K562 (cell line): ENCODE results near the gene GGA3. TPM values are rescaled to one million over a fixed set of nuclear protein-coding genes. Genes with fewer than 3 reads are reported as not detected.

Source experiments
- CBFA2T2 ChIP-seq: fragments of 450-650 bp; conservative IDR thresholded peaks from 2 replicates; pipeline ENCODE4 v1.6.1; 2017; ENCODE audit warnings: mild to moderate bottlenecking
- ETV5 ChIP-seq: sonication (generic); formaldehyde crosslinking; IDR thresholded peaks from 2 replicates; pipeline ENCODE4 v1.4.0; 2020; ENCODE audit warnings: low read depth, mild to moderate bottlenecking, missing genetic modification reagents
- PCBP2 ChIP-seq: fragments of 200-400 bp; formaldehyde crosslinking; IDR thresholded peaks from 2 replicates; pipeline ENCODE4 v1.6.1; 2018; ENCODE audit warnings: low read length, low read depth, mild to moderate bottlenecking, moderate library complexity; ENCODE audit not compliant: poor library complexity, severe bottlenecking
- STAT5B ChIP-seq: fragments of 250-450 bp; sonication (Bioruptor Pico); IDR thresholded peaks from 2 replicates; pipeline ENCODE4 v1.8.0; 2021; ENCODE audit warnings: mild to moderate bottlenecking, inconsistent platforms
- ZNF12 ChIP-seq: sonication (generic); formaldehyde crosslinking; IDR thresholded peaks from 2 replicates; pipeline ENCODE4 v1.4.0; 2020; ENCODE audit warnings: mild to moderate bottlenecking, missing genetic modification reagents
- polyA plus RNA-seq, 8 experiments: library from polyadenylated mRNA; depleted of rRNA in 4 of 8; stranded (reverse) in 5 of 8; unstranded in 3 of 8; fragments of >200 nt; fragmentation: Nextera tagmentation in 2 of 8; fragmentation: Illumina TruSeq in 1 of 8; extraction: Ambion mirVana in 2 of 8; extraction: Trizol in 1 of 8; gene quantifications; 2 replicates each; pipeline versions ENCODE4 v1.2.1 to v1.2.3, GENCODE V29; 2011 to 2014; ENCODE audit warnings: inconsistent platforms in 1 of 8, missing spikeins in 1 of 8
- total RNA-seq, 7 experiments: library from RNA; depleted of rRNA in 6 of 7; stranded (reverse); fragments of >200 nt in 6 of 7; fragmentation: Illumina TruSeq in 2 of 7; extraction: Trizol in 2 of 7; gene quantifications; 2 replicates each; pipeline versions ENCODE4 v1.2.1 to v1.2.3, GENCODE V29; 2011 to 2021; ENCODE audit warnings: low replicate concordance in 1 of 7
- TF ChIP-seq, protein P1 (sequence below): sonication (generic); formaldehyde crosslinking; IDR thresholded peaks from 2 replicates; pipeline ENCODE4 v1.4.0; 2020; ENCODE audit warnings: mild to moderate bottlenecking, missing genetic modification reagents
- TF ChIP-seq, protein P2 (sequence below): IDR thresholded peaks from 2 replicates; pipeline ENCODE4 v1.6.1; 2011; ENCODE audit warnings: borderline replicate concordance, low read depth, mild to moderate bottlenecking, moderate library complexity, low read length; ENCODE audit not compliant: insufficient read depth, poor library complexity, severe bottlenecking

GGA3 gene
- total and polyA plus RNA-seq, 9 of the 15 experiments (the other 6 are each of a cell fraction or from before 2014, with no cell fraction given), result 5.7 to 64.9 (median 25.4) TPM

DNA sequence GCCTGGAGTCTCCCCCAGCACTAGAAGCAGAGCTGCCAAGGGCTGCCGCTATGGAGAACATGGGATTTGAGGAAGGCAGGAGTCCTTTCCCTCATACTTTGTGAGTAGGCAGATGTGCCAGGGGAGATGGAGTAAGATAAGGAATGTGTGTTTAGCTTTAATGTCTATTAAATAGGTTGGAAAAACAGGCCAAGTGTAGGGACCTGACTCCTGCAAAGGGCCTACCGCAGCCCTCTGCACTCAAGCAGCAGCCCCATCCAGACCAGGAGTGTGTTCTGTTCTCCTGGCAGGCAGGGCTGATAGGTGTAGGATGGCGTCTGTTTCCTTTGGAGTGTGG lies 11.4 kb upstream of the GGA3 start (continued):
- TF ChIP-seq, protein P1, sequence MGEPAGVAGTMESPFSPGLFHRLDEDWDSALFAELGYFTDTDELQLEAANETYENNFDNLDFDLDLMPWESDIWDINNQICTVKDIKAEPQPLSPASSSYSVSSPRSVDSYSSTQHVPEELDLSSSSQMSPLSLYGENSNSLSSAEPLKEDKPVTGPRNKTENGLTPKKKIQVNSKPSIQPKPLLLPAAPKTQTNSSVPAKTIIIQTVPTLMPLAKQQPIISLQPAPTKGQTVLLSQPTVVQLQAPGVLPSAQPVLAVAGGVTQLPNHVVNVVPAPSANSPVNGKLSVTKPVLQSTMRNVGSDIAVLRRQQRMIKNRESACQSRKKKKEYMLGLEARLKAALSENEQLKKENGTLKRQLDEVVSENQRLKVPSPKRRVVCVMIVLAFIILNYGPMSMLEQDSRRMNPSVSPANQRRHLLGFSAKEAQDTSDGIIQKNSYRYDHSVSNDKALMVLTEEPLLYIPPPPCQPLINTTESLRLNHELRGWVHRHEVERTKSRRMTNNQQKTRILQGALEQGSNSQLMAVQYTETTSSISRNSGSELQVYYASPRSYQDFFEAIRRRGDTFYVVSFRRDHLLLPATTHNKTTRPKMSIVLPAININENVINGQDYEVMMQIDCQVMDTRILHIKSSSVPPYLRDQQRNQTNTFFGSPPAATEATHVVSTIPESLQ (CRISPR knock-in tag), result no peak
- TF ChIP-seq, protein P2, sequence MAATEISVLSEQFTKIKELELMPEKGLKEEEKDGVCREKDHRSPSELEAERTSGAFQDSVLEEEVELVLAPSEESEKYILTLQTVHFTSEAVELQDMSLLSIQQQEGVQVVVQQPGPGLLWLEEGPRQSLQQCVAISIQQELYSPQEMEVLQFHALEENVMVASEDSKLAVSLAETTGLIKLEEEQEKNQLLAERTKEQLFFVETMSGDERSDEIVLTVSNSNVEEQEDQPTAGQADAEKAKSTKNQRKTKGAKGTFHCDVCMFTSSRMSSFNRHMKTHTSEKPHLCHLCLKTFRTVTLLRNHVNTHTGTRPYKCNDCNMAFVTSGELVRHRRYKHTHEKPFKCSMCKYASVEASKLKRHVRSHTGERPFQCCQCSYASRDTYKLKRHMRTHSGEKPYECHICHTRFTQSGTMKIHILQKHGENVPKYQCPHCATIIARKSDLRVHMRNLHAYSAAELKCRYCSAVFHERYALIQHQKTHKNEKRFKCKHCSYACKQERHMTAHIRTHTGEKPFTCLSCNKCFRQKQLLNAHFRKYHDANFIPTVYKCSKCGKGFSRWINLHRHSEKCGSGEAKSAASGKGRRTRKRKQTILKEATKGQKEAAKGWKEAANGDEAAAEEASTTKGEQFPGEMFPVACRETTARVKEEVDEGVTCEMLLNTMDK, result no peak
- TF ChIP-seq STAT5B (no peak), ZNF12 (CRISPR knock-in tag) (no peak), ETV5 (CRISPR knock-in tag) (no peak), CBFA2T2 (no peak), PCBP2 (no peak)
